Head of caudate nucleus (tissue), 42 donors: Measurements from ENCODE around the gene LYRM1.
"Not testable (repeated sequence)": the region's sequence is repeated elsewhere in the genome, so short reads cannot be mapped to it uniquely, and the experiment has no call there.

Experiments used
- DNase-seq, 42 donors: peaks; one replicate each; pipeline versions ENCODE4 v3.0.0 to v3.0.0-alpha.2; 2020 to 2021; ENCODE audit warnings: mixed read lengths in 7 of 42
- intact Hi-C: fragments of 100-400 bp; cut with DNase I; formaldehyde crosslinking; loops from one replicate; pipeline ENCODE4 v1.15.0; 2022

LYRM1 gene

GRCh38 chr16:20923876-20924275 is 23.3 kb downstream of the LYRM1 start:
- DNase-seq, result no peak
- intact Hi-C loops, result no loop called here

- DNase-seq, result no peak
- intact Hi-C loops, result no loop called here
Observed at GRCh38 chr16:20925751-20926150, 25.2 kb downstream of the LYRM1 start.

GRCh38 chr16:20928774-20929411 is 28.3 kb downstream of the LYRM1 start:
- intact Hi-C loops, result no loop called here
- no peak for DNase-seq

GRCh38 chr16:20929676-20930364 is 29.2 kb downstream of the LYRM1 start:
- DNase-seq, intact Hi-C loops: not testable (repeated sequence)

GRCh38 chr16:20930365-20930690 is 29.8 kb downstream of the LYRM1 start:
- DNase-seq, result no peak
- intact Hi-C loops, result no loop called here

GRCh38 chr16:20931066-20931600 is 30.6 kb downstream of the LYRM1 start:
- intact Hi-C loops, result no loop called here
- no peak for DNase-seq

GRCh38 chr16:20933589-20933988 is 33.0 kb downstream of the LYRM1 start:
- intact Hi-C loops, result no loop called here
- no peak for DNase-seq

- intact Hi-C loops, result no loop called here
- DNase-seq, result no peak
Observed at GRCh38 chr16:20937736-20938135, 37.2 kb downstream of the LYRM1 start.

- intact Hi-C loops, result no loop called here
- DNase-seq, result no peak
Observed at GRCh38 chr16:20938426-20938825, 37.9 kb downstream of the LYRM1 start.

GRCh38 chr16:20939611-20940010 is 39.0 kb downstream of the LYRM1 start:
- no peak for DNase-seq
- intact Hi-C loops, result no loop called here

- no peak for DNase-seq
- intact Hi-C loops, result no loop called here
Observed at GRCh38 chr16:20940871-20941635, 40.5 kb downstream of the LYRM1 start.

- DNase-seq, result no peak
- intact Hi-C loops, result no loop called here
Observed at GRCh38 chr16:20941636-20941926, 41.0 kb downstream of the LYRM1 start.

GRCh38 chr16:20942256-20942655 is 41.7 kb downstream of the LYRM1 start:
- DNase-seq, result no peak
- intact Hi-C loops, result no loop called here

GRCh38 chr16:20944861-20945574 is 44.4 kb downstream of the LYRM1 start:
- peak in 1 of 42 donors; percentile 3 for DNase-seq
- intact Hi-C loops, result no loop called here

GRCh38 chr16:20945575-20945875 is 45.0 kb downstream of the LYRM1 start:
- DNase-seq, intact Hi-C loops: not testable (repeated sequence)

- no peak for DNase-seq
- intact Hi-C loops, result no loop called here
Observed at GRCh38 chr16:20946015-20946629, 45.6 kb downstream of the LYRM1 start.

GRCh38 chr16:20948444-20948843 is 47.9 kb downstream of the LYRM1 start:
- DNase-seq, result no peak
- intact Hi-C loops, result no loop called here

GRCh38 chr16:20949660-20950059 is 49.1 kb downstream of the LYRM1 start:
- intact Hi-C loops, result no loop called here
- DNase-seq, result no peak

- intact Hi-C loops, result no loop called here
- DNase-seq, result no peak
Observed at GRCh38 chr16:20950294-20950693, 49.7 kb downstream of the LYRM1 start.
